ENCODE data around the gene TLCD4.

DNA sequence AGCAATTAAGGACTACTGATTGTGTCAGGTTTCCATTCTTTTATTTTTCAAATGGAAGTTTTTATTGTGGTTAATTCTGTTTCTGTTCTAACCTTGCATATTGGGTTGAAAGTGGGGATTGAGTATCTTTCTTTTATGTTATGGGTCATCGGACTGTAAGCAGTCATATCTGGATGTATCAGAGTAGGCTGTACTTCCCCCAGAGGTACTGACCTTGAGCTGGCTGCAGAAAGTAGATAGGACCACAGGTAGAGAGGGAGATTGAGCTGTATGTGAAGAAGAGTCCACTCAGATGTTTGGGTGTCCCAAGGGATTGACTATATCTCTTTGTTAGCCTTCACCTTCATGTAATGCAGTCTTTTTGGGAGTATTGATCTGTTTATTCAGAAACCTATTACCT is 23.9 kb upstream of the TLCD4 start:
- TF ChIP-seq, protein P1, sequence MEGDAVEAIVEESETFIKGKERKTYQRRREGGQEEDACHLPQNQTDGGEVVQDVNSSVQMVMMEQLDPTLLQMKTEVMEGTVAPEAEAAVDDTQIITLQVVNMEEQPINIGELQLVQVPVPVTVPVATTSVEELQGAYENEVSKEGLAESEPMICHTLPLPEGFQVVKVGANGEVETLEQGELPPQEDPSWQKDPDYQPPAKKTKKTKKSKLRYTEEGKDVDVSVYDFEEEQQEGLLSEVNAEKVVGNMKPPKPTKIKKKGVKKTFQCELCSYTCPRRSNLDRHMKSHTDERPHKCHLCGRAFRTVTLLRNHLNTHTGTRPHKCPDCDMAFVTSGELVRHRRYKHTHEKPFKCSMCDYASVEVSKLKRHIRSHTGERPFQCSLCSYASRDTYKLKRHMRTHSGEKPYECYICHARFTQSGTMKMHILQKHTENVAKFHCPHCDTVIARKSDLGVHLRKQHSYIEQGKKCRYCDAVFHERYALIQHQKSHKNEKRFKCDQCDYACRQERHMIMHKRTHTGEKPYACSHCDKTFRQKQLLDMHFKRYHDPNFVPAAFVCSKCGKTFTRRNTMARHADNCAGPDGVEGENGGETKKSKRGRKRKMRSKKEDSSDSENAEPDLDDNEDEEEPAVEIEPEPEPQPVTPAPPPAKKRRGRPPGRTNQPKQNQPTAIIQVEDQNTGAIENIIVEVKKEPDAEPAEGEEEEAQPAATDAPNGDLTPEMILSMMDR (IDR thresholded peaks at IDR 0.05; ENCODE audit: low read depth, low read length, poor library complexity, severe bottlenecking) = no peak
- no peak for TF ChIP-seq EZH2phosphoT487 (IDR thresholded peaks at IDR 0.05; ENCODE audit: borderline replicate concordance, low read length)
